Body of pancreas (tissue), 4 donors: ENCODE data around the gene PCGF2.

Experiments
- CTCF ChIP-seq, 7 experiments: fragments of 450-650 bp in 4 of 7; fragments of 200-600 bp in 3 of 7; sonication (generic) in 3 of 7; IDR thresholded peaks; one replicate each; pipeline ENCODE4 v1.5.1; 2016 to 2019; ENCODE audit warnings: antibody characterized with exemption in 7 of 7
- POLR2A ChIP-seq, 3 donors: fragments of 450-650 bp; IDR thresholded peaks; one replicate each; pipeline ENCODE4 v1.6.1; 2016; ENCODE audit warnings: antibody characterized with exemption in 3 of 3, mild to moderate bottlenecking in 2 of 3

- TF ChIP-seq CTCF (IDR thresholded peaks at IDR 0.05) (no peak), POLR2A (IDR thresholded peaks at IDR 0.05) (no peak)
These were observed 57.0 kb downstream of the PCGF2 start for GRCh38 chr17:38691154-38691553.
